GM12878 (cell line): ENCODE results near the gene POMC. TPM values are rescaled to one million over a fixed set of nuclear protein-coding genes. Genes with fewer than 3 reads are reported as not detected.

Experiments used
- ATAC-seq: fragments of 200-7000 bp; cut with Tn5 transposase; 3 replicates; pipeline ENCODE4 v1.9.1; 2020; ENCODE audit warnings: mild to moderate bottlenecking, moderate library complexity
- BruUV-seq: library from RNA; stranded (reverse); fragments of 400-500 nt; replicated peaks from 2 replicates; lab custom pipeline; 2021; lab: Mats Ljungman, UMichigan
- CTCF ChIA-PET: fragments of 300-600 bp; sonication (Branson Sonifier 250); formaldehyde crosslinking; extraction: SDS; loops from one replicate; lab custom pipeline; 2021; ENCODE audit warnings: inconsistent platforms; lab: Yijun Ruan, JAX
- POLR2A ChIA-PET: fragments of 350-600 bp; formaldehyde crosslinking; extraction: SDS; loops from one replicate; lab custom pipeline; 2021; ENCODE audit warnings: inconsistent platforms; lab: Charles Lee
- RAD21 ChIA-PET: fragments of 300-600 bp; sonication (Branson Sonifier 250); formaldehyde crosslinking; loops from one replicate; lab custom pipeline; 2023; ENCODE audit warnings: antibody characterized with exemption; ENCODE audit not compliant: unreplicated experiment; lab: Charles Lee
- SMC1A ChIA-PET: fragments of 300-600 bp; sonication (Branson Sonifier 250); formaldehyde crosslinking; loops from one replicate; lab custom pipeline; 2023; ENCODE audit not compliant: unreplicated experiment, uncharacterized antibody; lab: Charles Lee
- DNase-seq: peaks from one replicate; pipeline ENCODE4 v3.0.0-alpha.2; 2011; ENCODE audit warnings: low read depth, low spot score
- FAIRE-seq: peaks from 3 replicates; lab custom pipeline; 2011; peaks lifted over from hg19 to GRCh38; lab: Jason Lieb, UNC
- H2AFZ ChIP-seq: 2 replicates; pipeline ENCODE4 v1.6.0; 2011; ENCODE audit warnings: low read depth, low read length, control low read depth; ENCODE audit not compliant: control insufficient read depth
- H3K27ac ChIP-seq: 2 replicates; pipeline ENCODE4 v1.5.1; 2011; ENCODE audit warnings: control low read depth; ENCODE audit not compliant: control insufficient read depth, insufficient read depth
- H3K27me3 ChIP-seq, 2 experiments: replicated peaks in 1 of 2; 2 replicates each; pipeline versions ENCODE4 v1.6.0 to v1.6.1; 2011; ENCODE audit warnings: low read length in 1 of 2; ENCODE audit not compliant: control insufficient read depth in 2 of 2, insufficient read depth in 2 of 2
- H3K36me3 ChIP-seq, 2 experiments: 2 replicates each; pipeline ENCODE4 v1.5.1; 2011; ENCODE audit warnings: low read length in 1 of 2; ENCODE audit not compliant: control insufficient read depth in 2 of 2, insufficient read depth in 2 of 2
- H3K4me1 ChIP-seq: 2 replicates; pipeline ENCODE4 v1.6.1; 2011; ENCODE audit warnings: mild to moderate bottlenecking, low read length, moderate library complexity, mixed read lengths; ENCODE audit not compliant: control insufficient read depth, insufficient read depth
- H3K4me2 ChIP-seq: 2 replicates; pipeline ENCODE4 v1.6.0; 2011; ENCODE audit warnings: control low read depth; ENCODE audit not compliant: control insufficient read depth, insufficient read depth
- H3K4me3 ChIP-seq: fragments of 200-600 bp; sonication (generic); 2 replicates; pipeline ENCODE4 v1.5.1; 2016
- H3K79me2 ChIP-seq: 2 replicates; pipeline ENCODE4 v1.6.0; 2011; ENCODE audit warnings: low read length; ENCODE audit not compliant: control insufficient read depth, insufficient read depth
- H3K9ac ChIP-seq: 2 replicates; pipeline ENCODE4 v1.8.0; 2011; ENCODE audit warnings: low read length, control low read depth, mixed read lengths; ENCODE audit not compliant: control insufficient read depth, insufficient read depth
- H3K9me3 ChIP-seq: replicated peaks from 3 replicates; pipeline ENCODE4 v1.5.1; 2011; ENCODE audit warnings: mild to moderate bottlenecking, low read length; ENCODE audit not compliant: control insufficient read depth, insufficient read depth
- H4K20me1 ChIP-seq: 2 replicates; pipeline ENCODE4 v1.6.0; 2011; ENCODE audit not compliant: control insufficient read depth, insufficient read depth
- BRCA1 ChIP-seq: IDR thresholded peaks from 2 replicates; pipeline ENCODE4 v1.6.1; 2011; ENCODE audit warnings: low read depth, low read length, improper control_type of control experiment
- CREM ChIP-seq: IDR thresholded peaks from 2 replicates; pipeline ENCODE4 v1.6.1; 2014; ENCODE audit warnings: antibody characterized with exemption, low read depth
- EP300 ChIP-seq, 2 experiments: fragments of 150-350 bp in 1 of 2; IDR thresholded peaks; 2 replicates each; pipeline ENCODE4 v1.6.1; 2011 to 2012; ENCODE audit warnings: low read depth in 2 of 2, low read length in 2 of 2, borderline replicate concordance in 1 of 2, improper control_type of control experiment in 1 of 2, inconsistent platforms in 1 of 2; ENCODE audit not compliant: control insufficient read depth in 1 of 2
- HCFC1 ChIP-seq: fragments of 150-350 bp; IDR thresholded peaks from 2 replicates; pipeline ENCODE4 v1.6.1; 2014; ENCODE audit warnings: low read length
- IKZF2 ChIP-seq, 2 experiments: fragments of 450-650 bp; IDR thresholded peaks; 2 replicates each; pipeline ENCODE4 v1.6.1; 2017; ENCODE audit warnings: mild to moderate bottlenecking in 2 of 2, moderate library complexity in 2 of 2
- PML ChIP-seq: IDR thresholded peaks from 2 replicates; pipeline ENCODE4 v1.6.1; 2012; ENCODE audit warnings: low read length, inconsistent platforms
- RAD21 ChIP-seq: IDR thresholded peaks from 2 replicates; pipeline ENCODE4 v1.6.1; 2011; ENCODE audit warnings: mild to moderate bottlenecking, low read depth, low read length, moderate library complexity; ENCODE audit not compliant: insufficient read depth
- SIN3A ChIP-seq: IDR thresholded peaks from 2 replicates; pipeline ENCODE4 v1.6.1; 2012; ENCODE audit warnings: low read depth, low read length, improper control_type of control experiment
- TCF12 ChIP-seq: IDR thresholded peaks from 2 replicates; pipeline ENCODE4 v1.6.1; 2011; ENCODE audit warnings: low read depth, mild to moderate bottlenecking, low read length
- ZBTB33 ChIP-seq: fragments of 450-650 bp; IDR thresholded peaks from 2 replicates; pipeline ENCODE4 v1.6.1; 2017; ENCODE audit warnings: mild to moderate bottlenecking
- WGBS: methylation state at CpG from one replicate; pipeline ENCODE4 v1.1.6; 2016; ENCODE audit warnings: low lambda C conversion rate; ENCODE audit not compliant: insufficient replicate concordance, insufficient coverage; ENCODE audit errors: missing lambda C conversion rate; 5-methylcytosine and 5-hydroxymethylcytosine counted together
- in situ Hi-C: fragments of 300-500 bp; cut with MboI; formaldehyde crosslinking; loops from 9 replicates; pipeline ENCODE4 v1.14.3; 2018; ENCODE audit warnings: mixed read lengths
- intact Hi-C: fragments of 100-400 bp; cut with micrococcal nuclease; formaldehyde crosslinking; loops from one replicate; pipeline ENCODE4 v1.14.2; 2022; ENCODE audit not compliant: unreplicated experiment
- polyA plus RNA-seq, 11 experiments: library from polyadenylated mRNA; depleted of rRNA in 4 of 11; unstranded in 6 of 11; stranded (reverse) in 5 of 11; fragments of >200 nt; fragmentation: Nextera tagmentation in 4 of 11; fragmentation: Illumina TruSeq in 1 of 11; extraction: Ambion mirVana in 4 of 11; extraction: Trizol in 1 of 11; gene quantifications; 1 replicate in 1 of 11; 2 replicates in 10 of 11; pipeline versions ENCODE4 v1.2.1 to v1.2.3, GENCODE V29; 2011 to 2016; ENCODE audit warnings: inconsistent platforms in 2 of 11, missing spikeins in 2 of 11, low read depth in 1 of 11
- total RNA-seq, 4 experiments: library from RNA; depleted of rRNA in 3 of 4; stranded (reverse); fragments of >200 nt in 3 of 4; fragmentation: Illumina TruSeq in 1 of 4; extraction: Trizol in 1 of 4; gene quantifications; 2 replicates each; pipeline versions ENCODE4 v1.2.1 to v1.2.3, GENCODE V29; 2013 to 2021
- TF ChIP-seq, protein P1 (sequence below): fragments of 450-650 bp; IDR thresholded peaks from 2 replicates; pipeline ENCODE4 v1.6.1; 2016; ENCODE audit warnings: mild to moderate bottlenecking, moderate library complexity, borderline replicate concordance

The POMC gene
- total and polyA plus RNA-seq, 10 of the 15 experiments (the other 5 are each of a cell fraction or from before 2014, with no cell fraction given) = 0.05 to 14.7 (median 6.8) TPM; not detected in 1

DNA sequence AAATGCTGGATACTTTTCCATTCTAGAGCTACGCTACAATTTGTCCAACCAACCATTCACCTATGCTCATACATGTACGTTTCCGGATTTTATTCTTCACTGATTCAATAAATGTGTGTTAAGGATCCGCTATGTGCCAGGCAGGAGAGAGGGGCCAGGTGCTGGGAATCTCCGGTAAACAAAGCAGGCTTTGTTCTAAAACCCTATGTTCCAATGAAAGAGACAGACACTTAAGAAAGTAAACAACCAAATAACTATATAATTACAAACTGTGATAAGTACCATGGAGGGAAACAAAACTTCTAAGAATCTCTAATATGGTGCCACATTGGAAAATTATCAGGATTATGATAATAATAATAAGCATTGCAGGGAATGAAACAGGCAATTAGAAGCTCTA is 22.2 kb upstream of the POMC start:
- Histone ChIP-seq H3K4me2 (no peak overlapping the region), H3K9ac (no peak overlapping the region), H3K4me1 (no peaks in the 10 kb centered on the region), H4K20me1 (no peaks in the 10 kb centered on the region), H3K9me3 (no peaks in the 10 kb centered on the region), H3K27ac (no peak overlapping the region), H3K79me2 (no peaks in the 10 kb centered on the region), H2AFZ (no peak overlapping the region), H3K36me3 (no peaks in the 10 kb centered on the region), H3K27me3 (no peaks in the 10 kb centered on the region), H3K4me3 (no peak overlapping the region)
- ChIA-PET POLR2A (no interaction called here), CTCF (interaction anchor here (1.2 kb wide), 1 partner anchor 25 kb away, joined by 4 read pairs; no protein-coding TSS in a partner anchor), RAD21 (no interaction called here), SMC1A (interaction anchor here (0.8 to 1.2 kb wide), 2 partner anchors 28 to 37 kb away, joined by 3 read pairs; no protein-coding TSS in a partner anchor)
- DNase-seq (no peak), ATAC-seq (no peak), FAIRE-seq (no peak)
- 74% methylated on average over 5 of the region's 5 CpGs for WGBS
- in situ Hi-C loops (no loop called here), intact Hi-C loops (no loop called here)
- TF ChIP-seq PML (no peak), ZBTB33 (no peak), CREM (no peak), RAD21 (no peak), EP300 (IDR thresholded peaks at IDR 0.05; ENCODE audit: borderline replicate concordance in 1 of 2, control insufficient read depth in 1 of 2, low read depth in 2 of 2, low read length in 2 of 2) (no peak), TCF12 (no peak), BRCA1 (no peak), IKZF2 (IDR thresholded peaks at IDR 0.05) (no peak), SIN3A (no peak), HCFC1 (no peak)
- TF ChIP-seq, protein P1, sequence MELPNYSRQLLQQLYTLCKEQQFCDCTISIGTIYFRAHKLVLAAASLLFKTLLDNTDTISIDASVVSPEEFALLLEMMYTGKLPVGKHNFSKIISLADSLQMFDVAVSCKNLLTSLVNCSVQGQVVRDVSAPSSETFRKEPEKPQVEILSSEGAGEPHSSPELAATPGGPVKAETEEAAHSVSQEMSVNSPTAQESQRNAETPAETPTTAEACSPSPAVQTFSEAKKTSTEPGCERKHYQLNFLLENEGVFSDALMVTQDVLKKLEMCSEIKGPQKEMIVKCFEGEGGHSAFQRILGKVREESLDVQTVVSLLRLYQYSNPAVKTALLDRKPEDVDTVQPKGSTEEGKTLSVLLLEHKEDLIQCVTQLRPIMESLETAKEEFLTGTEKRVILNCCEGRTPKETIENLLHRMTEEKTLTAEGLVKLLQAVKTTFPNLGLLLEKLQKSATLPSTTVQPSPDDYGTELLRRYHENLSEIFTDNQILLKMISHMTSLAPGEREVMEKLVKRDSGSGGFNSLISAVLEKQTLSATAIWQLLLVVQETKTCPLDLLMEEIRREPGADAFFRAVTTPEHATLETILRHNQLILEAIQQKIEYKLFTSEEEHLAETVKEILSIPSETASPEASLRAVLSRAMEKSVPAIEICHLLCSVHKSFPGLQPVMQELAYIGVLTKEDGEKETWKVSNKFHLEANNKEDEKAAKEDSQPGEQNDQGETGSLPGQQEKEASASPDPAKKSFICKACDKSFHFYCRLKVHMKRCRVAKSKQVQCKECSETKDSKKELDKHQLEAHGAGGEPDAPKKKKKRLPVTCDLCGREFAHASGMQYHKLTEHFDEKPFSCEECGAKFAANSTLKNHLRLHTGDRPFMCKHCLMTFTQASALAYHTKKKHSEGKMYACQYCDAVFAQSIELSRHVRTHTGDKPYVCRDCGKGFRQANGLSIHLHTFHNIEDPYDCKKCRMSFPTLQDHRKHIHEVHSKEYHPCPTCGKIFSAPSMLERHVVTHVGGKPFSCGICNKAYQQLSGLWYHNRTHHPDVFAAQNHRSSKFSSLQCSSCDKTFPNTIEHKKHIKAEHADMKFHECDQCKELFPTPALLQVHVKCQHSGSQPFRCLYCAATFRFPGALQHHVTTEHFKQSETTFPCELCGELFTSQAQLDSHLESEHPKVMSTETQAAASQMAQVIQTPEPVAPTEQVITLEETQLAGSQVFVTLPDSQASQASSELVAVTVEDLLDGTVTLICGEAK = no peak
- no TSS peak for BruUV-seq
